Progenitor cell of endocrine pancreas (in vitro differentiated cells): ENCODE measurements around the gene NT5C. TPM values are rescaled to one million over a fixed set of nuclear protein-coding genes. Genes with fewer than 3 reads are reported as not detected.

ENCODE experiments used
- DNase-seq: peaks from one replicate; pipeline ENCODE4 v3.0.0; 2021; ENCODE audit warnings: low spot score; ENCODE audit not compliant: unreplicated experiment
- H3K27ac Mint-ChIP-seq: 2 replicates; pipeline ENCODE4 v1.8.0; 2021; ENCODE audit warnings: mild to moderate bottlenecking, moderate library complexity, mixed read lengths
- H3K27me3 Mint-ChIP-seq: 2 replicates; pipeline ENCODE4 v1.8.0; 2021; ENCODE audit warnings: mixed read lengths
- H3K36me3 Mint-ChIP-seq: 2 replicates; pipeline ENCODE4 v1.8.0; 2022; ENCODE audit warnings: mixed read lengths; ENCODE audit not compliant: insufficient read depth
- H3K4me1 Mint-ChIP-seq: 2 replicates; pipeline ENCODE4 v1.8.0; 2021; ENCODE audit warnings: low read depth, mixed read lengths
- H3K4me3 Mint-ChIP-seq: 2 replicates; pipeline ENCODE4 v1.8.0; 2021; ENCODE audit warnings: low read depth, mild to moderate bottlenecking, moderate library complexity, mixed read lengths
- H3K9me3 Mint-ChIP-seq: 2 replicates; pipeline ENCODE4 v1.8.0; 2021; ENCODE audit warnings: low read depth, mixed read lengths
- CTCF ChIP-seq: fragments of 200-600 bp; sonication (generic); IDR thresholded peaks from one replicate; pipeline ENCODE4 v1.5.0; 2021; ENCODE audit warnings: antibody characterized with exemption, mild to moderate bottlenecking; ENCODE audit not compliant: unreplicated experiment
- long read RNA-seq: library from polyadenylated mRNA; unstranded; transcript quantifications from one replicate; pipeline ENCODE4 v2.0.0, GENCODE V29; 2020
- total RNA-seq: library from RNA; stranded (reverse); gene quantifications from 2 replicates; pipeline ENCODE4 v1.2.1, GENCODE V29; 2021

NT5C gene
- total RNA-seq = 53.3 and 58.8 TPM in 2 replicates
- long read RNA-seq, partial matches to known transcripts = 1 of 9 reads
- long read RNA-seq, other reads (novel, unspliced or antisense) = 2 of 9 reads

DNA sequence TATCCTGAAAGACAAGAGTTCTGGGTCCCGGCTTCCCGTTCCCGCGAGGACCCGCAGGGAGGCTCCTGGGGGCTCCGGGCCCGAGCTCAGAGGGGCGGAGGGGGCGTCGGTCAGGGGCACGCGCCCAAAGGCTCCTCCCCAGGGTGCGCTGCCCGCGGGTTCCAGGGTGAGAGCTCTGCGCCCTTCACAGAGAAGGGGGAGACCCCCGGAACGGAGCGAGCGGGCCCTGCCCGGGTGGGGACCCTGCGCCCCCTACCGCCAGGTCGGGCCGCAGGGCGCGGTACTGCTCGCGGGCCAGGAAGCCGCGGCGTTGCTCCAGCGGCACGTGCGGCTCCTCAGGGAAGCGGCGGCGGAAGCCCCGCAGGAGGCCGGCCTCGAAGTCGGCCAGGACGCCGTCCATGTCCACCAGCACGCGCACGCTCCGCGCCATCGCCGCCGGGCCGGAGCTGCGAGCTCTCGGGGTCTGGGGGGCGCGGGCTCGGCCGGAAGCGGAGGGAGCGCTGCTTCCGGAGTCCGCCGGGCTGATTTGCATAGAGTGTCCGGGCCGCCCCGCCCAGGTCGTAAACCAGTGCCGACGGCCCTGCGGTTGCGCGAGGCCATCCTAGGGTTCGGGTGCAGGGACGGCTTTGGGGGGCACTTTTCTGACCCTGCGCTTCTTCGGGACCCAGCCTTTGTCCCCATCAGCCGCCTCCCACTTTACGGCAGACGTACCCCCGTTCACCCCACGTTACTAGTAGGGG is at the start of gene NT5C:
Gene NT5C, minus strand, starts transcription at position 465 of the 740 bp plus-strand sequence. Its CDS starts 35 bp downstream, at position 430.
- Mint-ChIP-seq H3K36me3 (peaks cover 10% of the 10 kb centered on the region), H3K9me3 (no peaks in the 10 kb centered on the region), H3K4me1 (peaks cover 4% of the 10 kb centered on the region), H3K4me3 (peak within 1 kb of the TSS; percentile 86), H3K27me3 (no peaks in the 10 kb centered on the region), H3K27ac (peak within 1 kb of the TSS; percentile 96)
- TF ChIP-seq CTCF = peak; percentile 80
- DNase-seq = peak; percentile 64

- peak overlapping the region; percentile 56 for H3K27ac Mint-ChIP-seq
- DNase-seq = no peak
- H3K9me3 Mint-ChIP-seq = no peaks in the 10 kb centered on the region
- TF ChIP-seq CTCF = no peak
- H3K4me1 Mint-ChIP-seq = peaks cover 9% of the 10 kb centered on the region
- H3K36me3 Mint-ChIP-seq = peaks cover 9% of the 10 kb centered on the region
- no peaks in the 10 kb centered on the region for H3K27me3 Mint-ChIP-seq
- peak overlapping the region; percentile 88 for H3K4me3 Mint-ChIP-seq
Measured at GRCh38 chr17:75181110-75181509, 49.6 kb upstream of the NT5C start.

GRCh38 chr17:75178453-75178852 is 46.9 kb upstream of the NT5C start:
- peaks cover 20% of the 10 kb centered on the region for H3K36me3 Mint-ChIP-seq
- no peak overlapping the region for H3K27ac Mint-ChIP-seq

GRCh38 chr17:75176625-75177024 is 45.1 kb upstream of the NT5C start:
- H3K27ac Mint-ChIP-seq = no peak overlapping the region
- TF ChIP-seq CTCF = no peak
- H3K36me3 Mint-ChIP-seq = peaks cover 27% of the 10 kb centered on the region
- no peaks in the 10 kb centered on the region for H3K9me3 Mint-ChIP-seq
- H3K4me1 Mint-ChIP-seq = peaks cover 9% of the 10 kb centered on the region
- H3K4me3 Mint-ChIP-seq = no peak overlapping the region
- H3K27me3 Mint-ChIP-seq = no peaks in the 10 kb centered on the region
- no peak for DNase-seq

More at GRCh38 chr17:75178453-75178852, 46.9 kb upstream of the NT5C start:
- H3K9me3 Mint-ChIP-seq = no peaks in the 10 kb centered on the region
- no peak for DNase-seq
- peaks cover 9% of the 10 kb centered on the region for H3K4me1 Mint-ChIP-seq
- no peak overlapping the region for H3K4me3 Mint-ChIP-seq
- no peaks in the 10 kb centered on the region for H3K27me3 Mint-ChIP-seq
- TF ChIP-seq CTCF = no peak

DNA sequence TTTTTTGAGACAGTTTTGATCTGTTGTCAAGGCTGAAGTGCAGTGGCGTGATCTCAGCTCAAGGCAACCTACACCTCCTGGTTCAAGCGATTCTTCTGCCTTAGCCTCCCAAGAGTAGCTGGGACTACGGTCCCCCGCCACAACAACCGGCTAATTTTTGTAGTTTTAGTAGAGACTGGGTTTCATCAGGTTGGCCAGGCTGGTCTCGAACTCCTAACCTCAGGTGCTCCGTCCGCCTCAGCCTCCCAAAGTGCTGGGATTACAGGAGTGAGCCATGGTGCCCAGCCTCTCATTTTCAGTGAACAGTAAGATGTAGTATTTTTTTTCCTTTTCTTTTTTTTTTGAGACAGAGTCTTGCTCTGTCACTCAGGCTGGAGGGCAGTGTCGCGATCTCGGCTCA is 43.5 kb upstream of the NT5C start:
- Mint-ChIP-seq H3K9me3 (no peaks in the 10 kb centered on the region), H3K36me3 (peaks cover 26% of the 10 kb centered on the region), H3K4me1 (no peaks in the 10 kb centered on the region), H3K27me3 (no peaks in the 10 kb centered on the region), H3K27ac (peak overlapping the region; percentile 29), H3K4me3 (no peak overlapping the region)
- DNase-seq = no peak
- no peak for TF ChIP-seq CTCF
